ENCODE data around the gene ESYT2. TPM values are rescaled to one million over a fixed set of nuclear protein-coding genes. Genes with fewer than 3 reads are reported as not detected.

The ESYT2 gene
- total RNA-seq (2022; extraction: Qiagen RNA extraction), result 89.8 to 122 TPM (median 118 TPM) in 5 replicates

GRCh38 chr7:158829342-158830210 lies at the start of gene ESYT2:
Gene ESYT2, minus strand, starts transcription at chr7:158829509. Its CDS starts 91 bp downstream, at chr7:158829418.

GRCh38 chr7:158704524-158705233 lies 124.6 kb downstream of the ESYT2 start, which contains the start of gene NCAPG2:
Gene NCAPG2, minus strand, starts transcription at chr7:158704804. Its CDS starts 2,905 bp downstream, at chr7:158701899.

Other genes starting within 250 kb of the ESYT2 start
- gene PTPRN2, start 241.7 kb downstream of the ESYT2 start, total RNA-seq (2022; extraction: Qiagen RNA extraction), result 0.69 to 1.0 TPM (median 0.77 TPM) in 5 replicates
- gene NCAPG2, start 124.7 kb downstream of the ESYT2 start, total RNA-seq (2022; extraction: Qiagen RNA extraction), result 33.2 to 41.3 TPM (median 37.9 TPM) in 5 replicates
- gene DYNC2I1, start 27.0 kb upstream of the ESYT2 start, total RNA-seq (2022; extraction: Qiagen RNA extraction), result 19.4 to 24.8 TPM (median 21.9 TPM) in 5 replicates

All from A549 treated with AZD2906 at 1 μM for 4 hours (cell line).